Measurements from ENCODE around the gene FKBP5.

DNA sequence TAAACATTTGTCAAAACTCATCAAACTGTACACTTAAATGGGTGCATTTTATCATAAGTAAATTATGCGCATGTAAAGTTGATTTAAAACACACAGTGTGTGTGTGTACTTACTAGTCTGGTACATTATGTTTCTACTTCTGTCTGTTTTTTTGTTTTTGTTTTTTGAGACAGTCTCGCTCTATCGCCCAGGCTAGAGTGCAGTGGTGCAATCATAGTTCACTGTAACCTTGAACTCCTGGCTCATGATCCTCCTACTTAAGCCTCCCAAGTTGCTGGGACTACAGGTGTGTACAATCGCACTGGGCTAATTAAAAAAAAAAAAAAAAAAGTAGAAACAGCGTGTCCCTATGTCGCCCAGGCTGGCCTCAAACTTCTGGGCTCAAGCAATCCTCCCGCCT lies 23.0 kb upstream of the FKBP5 start:
- no peak for TF ChIP-seq RARB (CRISPR knock-in tag; IDR thresholded peaks at IDR 0.05)
- TF ChIP-seq, protein P1, sequence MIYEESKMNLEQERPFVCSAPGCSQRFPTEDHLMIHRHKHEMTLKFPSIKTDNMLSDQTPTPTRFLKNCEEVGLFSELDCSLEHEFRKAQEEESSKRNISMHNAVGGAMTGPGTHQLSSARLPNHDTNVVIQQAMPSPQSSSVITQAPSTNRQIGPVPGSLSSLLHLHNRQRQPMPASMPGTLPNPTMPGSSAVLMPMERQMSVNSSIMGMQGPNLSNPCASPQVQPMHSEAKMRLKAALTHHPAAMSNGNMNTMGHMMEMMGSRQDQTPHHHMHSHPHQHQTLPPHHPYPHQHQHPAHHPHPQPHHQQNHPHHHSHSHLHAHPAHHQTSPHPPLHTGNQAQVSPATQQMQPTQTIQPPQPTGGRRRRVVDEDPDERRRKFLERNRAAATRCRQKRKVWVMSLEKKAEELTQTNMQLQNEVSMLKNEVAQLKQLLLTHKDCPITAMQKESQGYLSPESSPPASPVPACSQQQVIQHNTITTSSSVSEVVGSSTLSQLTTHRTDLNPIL (CRISPR knock-in tag; IDR thresholded peaks at IDR 0.05; ENCODE audit: low read depth): no peak
- no peak for TF ChIP-seq TCF4 (CRISPR knock-in tag; IDR thresholded peaks at IDR 0.05; ENCODE audit: borderline replicate concordance)
- no peak for TF ChIP-seq ZNF8 (CRISPR knock-in tag; IDR thresholded peaks at IDR 0.05)
- no peak for TF ChIP-seq ARNTL (CRISPR knock-in tag; IDR thresholded peaks at IDR 0.05; ENCODE audit: borderline replicate concordance, low read depth)
- TF ChIP-seq, protein P2, sequence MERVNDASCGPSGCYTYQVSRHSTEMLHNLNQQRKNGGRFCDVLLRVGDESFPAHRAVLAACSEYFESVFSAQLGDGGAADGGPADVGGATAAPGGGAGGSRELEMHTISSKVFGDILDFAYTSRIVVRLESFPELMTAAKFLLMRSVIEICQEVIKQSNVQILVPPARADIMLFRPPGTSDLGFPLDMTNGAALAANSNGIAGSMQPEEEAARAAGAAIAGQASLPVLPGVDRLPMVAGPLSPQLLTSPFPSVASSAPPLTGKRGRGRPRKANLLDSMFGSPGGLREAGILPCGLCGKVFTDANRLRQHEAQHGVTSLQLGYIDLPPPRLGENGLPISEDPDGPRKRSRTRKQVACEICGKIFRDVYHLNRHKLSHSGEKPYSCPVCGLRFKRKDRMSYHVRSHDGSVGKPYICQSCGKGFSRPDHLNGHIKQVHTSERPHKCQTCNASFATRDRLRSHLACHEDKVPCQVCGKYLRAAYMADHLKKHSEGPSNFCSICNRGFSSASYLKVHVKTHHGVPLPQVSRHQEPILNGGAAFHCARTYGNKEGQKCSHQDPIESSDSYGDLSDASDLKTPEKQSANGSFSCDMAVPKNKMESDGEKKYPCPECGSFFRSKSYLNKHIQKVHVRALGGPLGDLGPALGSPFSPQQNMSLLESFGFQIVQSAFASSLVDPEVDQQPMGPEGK (CRISPR knock-in tag; IDR thresholded peaks at IDR 0.05; ENCODE audit: borderline replicate concordance): no peak
- TF ChIP-seq ZFP3 (CRISPR knock-in tag; IDR thresholded peaks at IDR 0.05): no peak
- TF ChIP-seq ZNF70 (CRISPR knock-in tag; IDR thresholded peaks at IDR 0.05): no peak
